Activated B cell treated with CpG ODN at 0.5 μM for 24 hours (primary cell): ENCODE data around the gene MEX3A. TPM values are rescaled to one million over a fixed set of nuclear protein-coding genes. Genes with fewer than 3 reads are reported as not detected.

Source experiments
- ATAC-seq: fragments of 200-7000 bp; cut with Tn5 transposase; one replicate; pipeline ENCODE4 v1.10.0; 2021; ENCODE audit warnings: low read depth, mild to moderate bottlenecking, moderate library complexity
- CTCF ChIA-PET: fragments of 350-600 bp; sonication (Branson Sonifier 250); formaldehyde crosslinking; loops from one replicate; lab custom pipeline; 2021; ENCODE audit warnings: antibody characterized with exemption; lab: Charles Lee
- POLR2A ChIA-PET: fragments of 350-600 bp; sonication (Branson Sonifier 250); formaldehyde crosslinking; loops from one replicate; lab custom pipeline; 2021; ENCODE audit warnings: antibody characterized with exemption; lab: Charles Lee
- DNase-seq: peaks from one replicate; pipeline ENCODE4 v3.0.0; 2022
- H3K27ac Mint-ChIP-seq: one replicate; pipeline ENCODE4 v1.8.0; 2020; ENCODE audit warnings: mixed read lengths
- H3K27me3 Mint-ChIP-seq: one replicate; pipeline ENCODE4 v1.8.0; 2021; ENCODE audit warnings: mixed read lengths
- H3K36me3 Mint-ChIP-seq: one replicate; pipeline ENCODE4 v1.8.0; 2021; ENCODE audit warnings: low read depth, mixed read lengths
- H3K4me1 Mint-ChIP-seq: one replicate; pipeline ENCODE4 v1.8.0; 2021; ENCODE audit warnings: mixed read lengths
- H3K4me3 Mint-ChIP-seq: one replicate; pipeline ENCODE4 v1.8.0; 2020; ENCODE audit warnings: mild to moderate bottlenecking, mixed read lengths
- H3K9me3 Mint-ChIP-seq: one replicate; pipeline ENCODE4 v1.8.0; 2020; ENCODE audit warnings: mixed read lengths
- intact Hi-C: fragments of 100-400 bp; cut with micrococcal nuclease; formaldehyde crosslinking; loops from one replicate; pipeline ENCODE4 v1.15.1; 2024
- total RNA-seq: library from RNA; stranded (reverse); gene quantifications from 2 replicates; pipeline ENCODE4 v1.2.3, GENCODE V29; 2022
- TF ChIP-seq, protein P1 (sequence below): fragments of 200-600 bp; IDR thresholded peaks from one replicate; pipeline ENCODE4 v1.8.0; 2022; ENCODE audit warnings: antibody characterized with exemption, mild to moderate bottlenecking

The MEX3A gene
- total RNA-seq, 1 donor from 2014 or later = 0.47 TPM

DNA sequence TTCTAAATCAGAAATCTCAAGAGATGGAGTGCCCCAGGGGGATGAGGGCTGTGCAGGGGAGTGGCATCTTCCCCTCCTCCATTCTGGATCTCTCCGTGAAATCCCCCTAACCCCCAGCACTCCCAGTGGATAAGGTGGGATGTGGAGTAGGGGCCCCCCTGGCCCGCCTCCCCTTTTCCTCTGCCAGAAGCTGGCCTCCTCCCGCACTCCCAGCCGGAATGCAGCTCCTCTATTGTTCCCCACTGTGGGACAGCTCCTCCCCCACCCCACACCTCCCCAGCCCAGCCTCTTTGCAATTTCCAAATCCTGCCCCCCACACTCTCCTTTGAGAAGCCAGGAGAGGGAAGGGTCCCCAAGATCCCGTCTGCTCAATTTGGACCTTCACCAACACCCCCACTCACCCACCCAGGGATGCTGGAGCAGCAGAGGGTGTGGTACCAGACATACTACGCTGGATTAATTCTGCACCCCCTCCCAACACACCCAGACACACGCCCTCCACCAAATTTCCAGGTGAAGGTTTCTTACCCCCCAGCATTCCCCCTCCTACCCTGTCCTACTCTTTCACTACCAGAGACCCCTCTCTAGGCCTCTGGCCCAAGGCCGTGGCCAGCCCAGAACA is 1.9 kb downstream of the MEX3A start:
- POLR2A ChIA-PET = no interaction called here
- no peaks in the 10 kb centered on the region for H3K9me3 Mint-ChIP-seq
- H3K36me3 Mint-ChIP-seq = no peaks in the 10 kb centered on the region
- TF ChIP-seq, protein P1, sequence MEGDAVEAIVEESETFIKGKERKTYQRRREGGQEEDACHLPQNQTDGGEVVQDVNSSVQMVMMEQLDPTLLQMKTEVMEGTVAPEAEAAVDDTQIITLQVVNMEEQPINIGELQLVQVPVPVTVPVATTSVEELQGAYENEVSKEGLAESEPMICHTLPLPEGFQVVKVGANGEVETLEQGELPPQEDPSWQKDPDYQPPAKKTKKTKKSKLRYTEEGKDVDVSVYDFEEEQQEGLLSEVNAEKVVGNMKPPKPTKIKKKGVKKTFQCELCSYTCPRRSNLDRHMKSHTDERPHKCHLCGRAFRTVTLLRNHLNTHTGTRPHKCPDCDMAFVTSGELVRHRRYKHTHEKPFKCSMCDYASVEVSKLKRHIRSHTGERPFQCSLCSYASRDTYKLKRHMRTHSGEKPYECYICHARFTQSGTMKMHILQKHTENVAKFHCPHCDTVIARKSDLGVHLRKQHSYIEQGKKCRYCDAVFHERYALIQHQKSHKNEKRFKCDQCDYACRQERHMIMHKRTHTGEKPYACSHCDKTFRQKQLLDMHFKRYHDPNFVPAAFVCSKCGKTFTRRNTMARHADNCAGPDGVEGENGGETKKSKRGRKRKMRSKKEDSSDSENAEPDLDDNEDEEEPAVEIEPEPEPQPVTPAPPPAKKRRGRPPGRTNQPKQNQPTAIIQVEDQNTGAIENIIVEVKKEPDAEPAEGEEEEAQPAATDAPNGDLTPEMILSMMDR = no peak
- H3K27ac Mint-ChIP-seq = no peak overlapping the region
- H3K4me3 Mint-ChIP-seq = no peak overlapping the region
- ATAC-seq (no peak), DNase-seq (no peak)
- CTCF ChIA-PET = interaction anchor here (1.6 kb wide), 1 partner anchor 14 kb away, joined by 3 read pairs; no protein-coding TSS in a partner anchor
- peaks cover 31% of the 10 kb centered on the region for H3K4me1 Mint-ChIP-seq
- intact Hi-C loops = loop anchor here (5.0 kb wide), 1 partner anchor 257 kb away; the partner anchor contains the start of genes CCT3 and TSACC
- H3K27me3 Mint-ChIP-seq = peaks cover 10% of the 10 kb centered on the region

DNA sequence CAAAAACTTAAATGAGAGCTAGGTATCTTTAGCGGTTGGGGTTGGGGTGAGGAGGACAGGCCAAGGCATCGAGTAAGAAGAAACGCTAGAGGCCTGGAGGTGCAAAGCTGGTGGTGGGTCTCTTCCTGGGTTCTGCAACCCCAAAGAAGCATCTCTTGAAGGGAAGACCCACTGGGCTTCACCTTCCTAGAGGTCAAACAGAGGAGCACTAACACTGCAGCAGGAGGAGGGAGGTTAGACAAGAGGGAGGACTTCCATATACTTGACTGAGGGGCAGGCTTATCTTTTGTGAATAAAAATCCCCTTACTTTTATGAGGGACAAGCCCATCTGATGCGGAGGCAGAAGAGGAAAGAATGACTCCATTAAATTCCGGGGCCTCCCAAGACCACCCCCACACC is 2.5 kb downstream of the MEX3A start:
- Mint-ChIP-seq H3K36me3 (no peaks in the 10 kb centered on the region), H3K27ac (no peak overlapping the region), H3K9me3 (no peaks in the 10 kb centered on the region), H3K4me1 (peaks cover 32% of the 10 kb centered on the region), H3K27me3 (peaks cover 6% of the 10 kb centered on the region), H3K4me3 (peak overlapping the region; percentile 42)
- POLR2A ChIA-PET = no interaction called here
- ATAC-seq (no peak), DNase-seq (no peak)
- intact Hi-C loops = loop anchor here (5.0 kb wide), 1 partner anchor 258 kb away; the partner anchor contains the start of genes CCT3 and TSACC
- CTCF ChIA-PET = interaction anchor here (1.6 kb wide), 1 partner anchor 13 kb away, joined by 3 read pairs; no protein-coding TSS in a partner anchor
- TF ChIP-seq, protein P1 = no peak

DNA sequence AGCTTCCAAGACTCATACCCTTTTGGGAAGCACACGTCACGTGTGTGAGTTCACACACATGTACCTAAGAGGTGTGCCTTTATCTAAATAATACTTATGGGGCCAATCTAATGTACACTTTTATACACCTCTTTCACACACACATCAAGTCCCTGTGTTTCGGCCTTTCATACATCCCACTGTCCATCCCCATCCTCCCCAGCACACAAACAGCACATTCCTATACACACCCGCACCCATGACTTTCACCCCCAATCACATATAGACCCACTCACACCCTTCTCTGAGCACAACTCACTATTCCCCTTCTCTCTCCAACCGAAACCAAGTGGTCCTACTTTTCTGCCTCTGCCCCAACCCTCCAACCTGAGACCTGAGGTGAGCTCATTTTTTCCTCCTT is 3.5 kb downstream of the MEX3A start:
- TF ChIP-seq, protein P1 = no peak
- ChIA-PET CTCF (interaction anchor here (1.6 kb wide), 1 partner anchor 12 kb away, joined by 3 read pairs; no protein-coding TSS in a partner anchor), POLR2A (no interaction called here)
- Mint-ChIP-seq H3K9me3 (no peaks in the 10 kb centered on the region), H3K4me1 (peaks cover 29% of the 10 kb centered on the region), H3K27me3 (peaks cover 2% of the 10 kb centered on the region), H3K36me3 (no peaks in the 10 kb centered on the region), H3K4me3 (no peak overlapping the region), H3K27ac (no peak overlapping the region)
- intact Hi-C loops = no loop called here
- no peak for ATAC-seq
- DNase-seq = no peak

DNA sequence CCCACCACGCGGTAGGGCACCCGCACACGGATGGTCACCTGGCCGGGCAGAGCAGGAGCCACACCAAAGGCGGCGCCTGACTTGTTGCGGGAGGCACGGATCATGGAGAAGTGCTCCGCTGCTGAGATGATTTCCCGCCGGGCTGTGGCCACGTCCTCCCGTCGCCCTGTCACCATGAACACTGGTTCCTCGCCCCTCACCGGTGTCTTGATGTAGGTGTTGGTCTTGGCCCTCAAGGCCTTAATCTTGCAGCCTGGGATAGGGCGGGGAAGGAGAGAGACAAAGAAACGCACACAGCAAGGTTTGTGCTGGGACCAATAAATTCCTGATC is 4.9 kb downstream of the MEX3A start:
- POLR2A ChIA-PET = no interaction called here
- TF ChIP-seq, protein P1 = no peak
- DNase-seq = no peak
- Mint-ChIP-seq H3K36me3 (no peaks in the 10 kb centered on the region), H3K4me3 (peak overlapping the region; percentile 9), H3K27me3 (no peaks in the 10 kb centered on the region), H3K4me1 (peaks cover 20% of the 10 kb centered on the region), H3K27ac (peak overlapping the region; percentile 41), H3K9me3 (no peaks in the 10 kb centered on the region)
- CTCF ChIA-PET = no interaction called here
- intact Hi-C loops = no loop called here
- no peak for ATAC-seq

DNA sequence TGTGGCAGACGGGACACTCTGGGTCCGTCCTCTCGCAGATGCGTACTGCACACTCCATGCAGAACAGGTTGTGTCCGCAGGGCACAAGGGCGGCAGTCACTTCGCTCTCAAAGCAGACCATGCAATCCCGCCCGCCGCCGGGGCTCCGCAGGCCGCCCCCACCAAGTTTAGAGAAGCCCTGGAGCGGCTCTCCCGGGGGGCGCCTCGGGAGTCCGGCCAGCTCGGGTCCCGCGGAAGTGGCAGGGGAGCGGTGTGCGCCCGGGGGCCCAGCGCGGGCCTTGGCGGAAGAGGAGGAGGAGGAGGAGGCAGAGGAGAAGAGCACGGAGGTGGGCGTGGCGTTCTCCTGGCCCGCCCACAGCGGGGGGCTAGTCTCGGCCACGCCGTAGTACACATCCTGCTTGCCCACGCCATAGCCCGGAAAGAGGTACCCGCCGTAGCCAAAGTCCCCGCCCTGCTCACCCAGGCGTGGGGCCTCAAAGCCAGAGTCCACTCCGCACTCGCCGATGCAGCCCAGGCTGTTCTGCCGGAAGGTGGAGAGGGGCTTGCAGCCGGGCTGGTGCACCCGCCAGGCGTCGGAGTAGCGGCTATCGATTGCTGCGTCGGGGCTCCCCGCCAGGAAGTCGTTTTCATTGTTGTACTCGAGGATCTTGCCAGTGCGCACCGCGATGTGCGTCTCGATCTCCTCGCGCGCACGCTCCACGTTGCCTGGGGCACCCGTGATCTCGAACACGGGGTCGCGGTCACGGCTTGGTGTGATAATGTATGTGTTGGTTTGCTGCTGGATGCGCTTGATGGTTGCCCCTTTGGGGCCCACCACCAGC is 5.4 kb downstream of the MEX3A start:
- peak; percentile 91 for ATAC-seq
- peak; percentile 58 for DNase-seq
- Mint-ChIP-seq H3K9me3 (no peaks in the 10 kb centered on the region), H3K27me3 (no peaks in the 10 kb centered on the region), H3K4me1 (peaks cover 20% of the 10 kb centered on the region), H3K4me3 (peak overlapping the region; percentile 79), H3K36me3 (no peaks in the 10 kb centered on the region), H3K27ac (peak overlapping the region; percentile 69)
- TF ChIP-seq, protein P1 = no peak
- CTCF ChIA-PET = no interaction called here
- POLR2A ChIA-PET = no interaction called here
- intact Hi-C loops = no loop called here
